ENCODE data around the gene FLT3LG. TPM values are rescaled to one million over a fixed set of nuclear protein-coding genes. Genes with fewer than 3 reads are reported as not detected.

FLT3LG gene
- total and polyA plus RNA-seq, 2 experiments from 2014 or later = 0.49 to 1.8 TPM

GRCh38 chr19:49512970-49513745 is 39.1 kb downstream of the FLT3LG start:
- Histone ChIP-seq H3K4me2 (peak overlapping the region; percentile 94), H3K27ac (ENCODE audit: low read depth) (peak overlapping the region; percentile 96), H3K36me3 (ENCODE audit: insufficient read depth) (peaks cover 5% of the 10 kb centered on the region), H3K9me2 (ENCODE audit: insufficient read depth) (no peaks in the 10 kb centered on the region), H4K20me1 (replicated peaks; ENCODE audit: insufficient read depth) (no peaks in the 10 kb centered on the region; the same call in 1 of the 2 replicates), H3K27me3 (ENCODE audit: insufficient read depth) (no peaks in the 10 kb centered on the region), H3K4me3 (peak overlapping the region; percentile 79), H3K79me2 (replicated peaks; ENCODE audit: insufficient read depth) (peaks cover 11% of the 10 kb centered on the region; the same call in 1 of the 2 replicates), H3K4me1 (ENCODE audit: insufficient read depth) (peaks cover 21% of the 10 kb centered on the region), H3F3A (replicated peaks; ENCODE audit: low read depth) (peaks cover 24% of the 10 kb centered on the region; the same call in 1 of the 2 replicates), H2AFZ (no peak overlapping the region)
- DNase-seq (ENCODE audit: low spot score) = peak; percentile 88
- ATAC-seq = peak; percentile 77
- Mint-ChIP-seq H3K36me3 (ENCODE audit: low read depth) (peaks cover 12% of the 10 kb centered on the region; the same call in 2 of the 3 replicates), H3K27me3 (ENCODE audit: insufficient read depth, low read depth, poor library complexity) (peaks cover 16% of the 10 kb centered on the region), H3K9me3 (no peaks in the 10 kb centered on the region; the same call in 2 of the 3 replicates), H3K27ac (no peak overlapping the region), H3K4me1 (peaks cover 16% of the 10 kb centered on the region), H3K4me3 (peak overlapping the region; percentile 89)
- TF ChIP-seq ZNF331 (CRISPR knock-in tag; IDR thresholded peaks at IDR 0.05; ENCODE audit: low read depth) = no peak
- TF ChIP-seq ETS1 (IDR thresholded peaks at IDR 0.05) = no peak
- TF ChIP-seq JUNB (IDR thresholded peaks at IDR 0.05; ENCODE audit: unreplicated experiment) = no peak
- TF ChIP-seq POLR2AphosphoS5 (IDR thresholded peaks at IDR 0.05; ENCODE audit: low read depth) = peak; percentile 69

- no peaks in the 10 kb centered on the region for H3K9me2 ChIP-seq (ENCODE audit: insufficient read depth)
- H4K20me1 ChIP-seq (replicated peaks; ENCODE audit: insufficient read depth) = no peaks in the 10 kb centered on the region; the same call in 1 of the 2 replicates
- peak overlapping the region; percentile 79 for H3K4me3 ChIP-seq
- Mint-ChIP-seq H3K9me3 (no peaks in the 10 kb centered on the region; the same call in 2 of the 3 replicates), H3K27me3 (ENCODE audit: insufficient read depth, low read depth, poor library complexity) (peaks cover 14% of the 10 kb centered on the region), H3K4me1 (peaks cover 16% of the 10 kb centered on the region), H3K4me3 (peak overlapping the region; percentile 89), H3K36me3 (ENCODE audit: low read depth) (peaks cover 12% of the 10 kb centered on the region; the same call in 2 of the 3 replicates), H3K27ac (no peak overlapping the region)
- no peak overlapping the region for H2AFZ ChIP-seq
- no peaks in the 10 kb centered on the region for H3K27me3 ChIP-seq (ENCODE audit: insufficient read depth)
- H3K36me3 ChIP-seq (ENCODE audit: insufficient read depth) = peaks cover 5% of the 10 kb centered on the region
- peaks cover 11% of the 10 kb centered on the region; the same call in 1 of the 2 replicates for H3K79me2 ChIP-seq (replicated peaks; ENCODE audit: insufficient read depth)
- ATAC-seq = peak; percentile 3
- H3F3A ChIP-seq (replicated peaks; ENCODE audit: low read depth) = peaks cover 24% of the 10 kb centered on the region; the same call in 1 of the 2 replicates
- H3K4me2 ChIP-seq = peak overlapping the region; percentile 94
- peaks cover 21% of the 10 kb centered on the region for H3K4me1 ChIP-seq (ENCODE audit: insufficient read depth)
- H3K27ac ChIP-seq (ENCODE audit: low read depth) = peak overlapping the region; percentile 88
- DNase-seq (ENCODE audit: low spot score) = no peak
- TF ChIP-seq ZNF331 (CRISPR knock-in tag; IDR thresholded peaks at IDR 0.05; ENCODE audit: low read depth) (no peak), CTCF (conservative IDR thresholded peaks at IDR 0.05; ENCODE audit: low read depth in 2 of 2) (no peak), ZNF462 (CRISPR knock-in tag; IDR thresholded peaks at IDR 0.05) (no peak), JUNB (IDR thresholded peaks at IDR 0.05; ENCODE audit: unreplicated experiment) (no peak), EZH2phosphoT487 (IDR thresholded peaks at IDR 0.05; ENCODE audit: unreplicated experiment) (no peak), ZNF114 (CRISPR knock-in tag; IDR thresholded peaks at IDR 0.05) (no peak), CREB1 (CRISPR knock-in tag; IDR thresholded peaks at IDR 0.05; ENCODE audit: low read depth) (no peak), STAT1 (IDR thresholded peaks at IDR 0.05; ENCODE audit: unreplicated experiment) (no peak), POLR2AphosphoS5 (IDR thresholded peaks at IDR 0.05; ENCODE audit: low read depth) (no peak), EZH2 (IDR thresholded peaks at IDR 0.05; ENCODE audit: low read depth, unreplicated experiment) (no peak)
These were observed 39.7 kb downstream of the FLT3LG start for GRCh38 chr19:49513746-49514118.
